ENCODE data around the gene ZNF782.
A peak's percentile ranks its signal among the peaks of the same experiment; 100 is the strongest.

The ZNF782 gene

GRCh38 chr9:96854651-96855273 is 448 bp upstream of the ZNF782 start:
- peak overlapping the region; percentile 94 for H3K4me3 ChIP-seq (ENCODE audit: low read depth, low read length)
- peak overlapping the region; percentile 80 for H2AFZ ChIP-seq
- H3K4me2 ChIP-seq (ENCODE audit: low read length), result peak overlapping the region; percentile 84
- TF ChIP-seq CTCF (IDR thresholded peaks at IDR 0.05), result no peak
- H3K9ac ChIP-seq, result no peak overlapping the region
- H3K79me2 ChIP-seq, result peaks cover 6% of the 10 kb centered on the region
- H3K27ac ChIP-seq, result peak overlapping the region; percentile 56
- no peaks in the 10 kb centered on the region for H3K27me3 ChIP-seq (ENCODE audit: control insufficient read depth, insufficient read depth, low read length)
- no peaks in the 10 kb centered on the region for H3K4me1 ChIP-seq
- H3K9me3 ChIP-seq (ENCODE audit: control insufficient read depth, low read length), result no peaks in the 10 kb centered on the region
- peaks cover 3% of the 10 kb centered on the region for H3K36me3 ChIP-seq (ENCODE audit: control insufficient read depth, insufficient read depth, low read length)

- Histone ChIP-seq H2AFZ (no peak overlapping the region), H3K36me3 (ENCODE audit: control insufficient read depth, insufficient read depth, low read length) (peaks cover 3% of the 10 kb centered on the region), H3K79me2 (peaks cover 12% of the 10 kb centered on the region), H3K9ac (no peak overlapping the region), H3K4me2 (ENCODE audit: low read length) (no peak overlapping the region), H3K9me3 (ENCODE audit: control insufficient read depth, low read length) (no peaks in the 10 kb centered on the region), H3K27ac (no peak overlapping the region), H3K27me3 (ENCODE audit: control insufficient read depth, insufficient read depth, low read length) (no peaks in the 10 kb centered on the region), H3K4me1 (no peaks in the 10 kb centered on the region), H3K4me3 (ENCODE audit: low read depth, low read length) (no peak overlapping the region)
- no peak for TF ChIP-seq CTCF (IDR thresholded peaks at IDR 0.05)
These were observed 1.6 kb downstream of the ZNF782 start for GRCh38 chr9:96852676-96853075.

- H3K4me1 ChIP-seq, result no peaks in the 10 kb centered on the region
- no peaks in the 10 kb centered on the region for H3K27me3 ChIP-seq (ENCODE audit: control insufficient read depth, insufficient read depth, low read length)
- no peak overlapping the region for H2AFZ ChIP-seq
- H3K9me3 ChIP-seq (ENCODE audit: control insufficient read depth, low read length), result no peaks in the 10 kb centered on the region
- no peak overlapping the region for H3K27ac ChIP-seq
- no peaks in the 10 kb centered on the region for H3K36me3 ChIP-seq (ENCODE audit: control insufficient read depth, insufficient read depth, low read length)
- H3K4me2 ChIP-seq (ENCODE audit: low read length), result no peak overlapping the region
- H3K79me2 ChIP-seq, result peaks cover 1% of the 10 kb centered on the region
- no peak overlapping the region for H3K4me3 ChIP-seq (ENCODE audit: low read depth, low read length)
- no peak for TF ChIP-seq CTCF (IDR thresholded peaks at IDR 0.05)
- no peak overlapping the region for H3K9ac ChIP-seq
These were observed 10.3 kb downstream of the ZNF782 start for GRCh38 chr9:96844040-96844439.

- H3K9me3 ChIP-seq (ENCODE audit: control insufficient read depth, low read length), result peaks cover 22% of the 10 kb centered on the region
- no peaks in the 10 kb centered on the region for H3K4me1 ChIP-seq
- no peaks in the 10 kb centered on the region for H3K27me3 ChIP-seq (ENCODE audit: control insufficient read depth, insufficient read depth, low read length)
- H3K36me3 ChIP-seq (ENCODE audit: control insufficient read depth, insufficient read depth, low read length), result peaks cover 14% of the 10 kb centered on the region
- no peak overlapping the region for H3K9ac ChIP-seq
- H3K79me2 ChIP-seq, result no peaks in the 10 kb centered on the region
- H3K27ac ChIP-seq, result no peak overlapping the region
- H3K4me2 ChIP-seq (ENCODE audit: low read length), result no peak overlapping the region
- TF ChIP-seq CTCF (IDR thresholded peaks at IDR 0.05), result no peak
- H3K4me3 ChIP-seq (ENCODE audit: low read depth, low read length), result no peak overlapping the region
- H2AFZ ChIP-seq, result no peak overlapping the region
These were observed 35.8 kb downstream of the ZNF782 start for GRCh38 chr9:96818533-96818932.

GRCh38 chr9:96817973-96818372 is 36.3 kb downstream of the ZNF782 start:
- no peaks in the 10 kb centered on the region for H3K27me3 ChIP-seq (ENCODE audit: control insufficient read depth, insufficient read depth, low read length)
- H3K9me3 ChIP-seq (ENCODE audit: control insufficient read depth, low read length), result peaks cover 22% of the 10 kb centered on the region
- H3K4me3 ChIP-seq (ENCODE audit: low read depth, low read length), result no peak overlapping the region

More at GRCh38 chr9:96817973-96818372, 36.3 kb downstream of the ZNF782 start:
- no peak overlapping the region for H2AFZ ChIP-seq
- no peaks in the 10 kb centered on the region for H3K79me2 ChIP-seq
- H3K9ac ChIP-seq, result no peak overlapping the region
- H3K4me2 ChIP-seq (ENCODE audit: low read length), result no peak overlapping the region
- peaks cover 10% of the 10 kb centered on the region for H3K36me3 ChIP-seq (ENCODE audit: control insufficient read depth, insufficient read depth, low read length)
- no peaks in the 10 kb centered on the region for H3K4me1 ChIP-seq
- H3K27ac ChIP-seq, result no peak overlapping the region
- no peak for TF ChIP-seq CTCF (IDR thresholded peaks at IDR 0.05)

All from parathyroid adenoma (tissue), 2 donors.